ENCODE measurements around the gene NAPSA. TPM values are rescaled to one million over a fixed set of nuclear protein-coding genes. Genes with fewer than 3 reads are reported as not detected.
A peak's percentile ranks its signal among the peaks of the same experiment; 100 is the strongest.

NAPSA gene
- total and polyA plus RNA-seq, 9 of the 15 experiments (the other 6 are each of a cell fraction or from before 2014, with no cell fraction given), result 0.25 to 1.9 (median 0.69) TPM

DNA sequence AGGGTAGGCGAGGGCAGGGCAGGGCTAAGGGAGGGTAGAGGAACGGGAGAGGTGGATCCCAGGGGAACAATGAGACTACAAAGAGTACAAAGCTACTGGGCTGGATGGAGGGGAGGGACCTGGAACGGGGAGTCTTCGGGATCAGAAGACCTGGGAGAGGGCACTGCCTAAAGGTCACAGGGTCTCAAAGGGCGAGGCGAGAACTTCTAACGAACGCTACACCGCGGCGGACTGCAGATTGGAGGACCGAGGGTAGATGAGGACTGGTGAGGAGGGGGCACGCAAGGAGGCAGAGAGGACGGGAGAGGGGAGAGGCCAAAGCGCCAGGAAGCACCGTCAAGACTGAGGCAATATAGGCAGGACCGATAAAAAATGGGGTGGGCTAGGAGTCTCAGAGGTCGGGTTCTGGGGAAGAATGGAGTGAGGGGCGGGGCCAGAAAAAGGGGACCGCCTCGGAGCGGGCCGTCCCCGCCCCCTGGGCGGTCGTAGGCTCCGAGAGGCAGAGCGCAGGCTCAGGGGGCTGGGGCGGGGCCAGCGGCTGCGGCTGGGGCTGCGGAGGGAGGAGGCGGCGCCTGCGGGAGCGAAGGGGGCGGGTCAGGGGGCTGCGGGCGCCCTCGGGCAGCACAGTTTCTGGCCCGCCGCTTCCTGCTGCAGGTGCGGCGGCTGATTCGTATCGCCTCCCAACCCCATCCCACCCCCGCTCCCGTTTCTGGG lies 34.9 kb downstream of the NAPSA start (continued):
- TF ChIP-seq ZNF318 (IDR thresholded peaks at IDR 0.05; ENCODE audit: borderline replicate concordance in 1 of 2, low read depth in 1 of 2) (no peak), TAF7 (tag; IDR thresholded peaks at IDR 0.05) (no peak), HMG20B (CRISPR knock-in tag; IDR thresholded peaks at IDR 0.05) (no peak), ZNF140 (CRISPR knock-in tag; IDR thresholded peaks at IDR 0.05) (no peak), GTF2A2 (tag; IDR thresholded peaks at IDR 0.05) (no peak), POLR2G (IDR thresholded peaks at IDR 0.05; ENCODE audit: low read depth, low read length) (peak; percentile 54; the same call in 1 of the 2 replicates), ZSCAN29 (IDR thresholded peaks at IDR 0.05) (no peak), KLF6 (CRISPR knock-in tag; IDR thresholded peaks at IDR 0.05; ENCODE audit: borderline replicate concordance) (no peak), KAT7 (CRISPR knock-in tag; IDR thresholded peaks at IDR 0.05; ENCODE audit: borderline replicate concordance) (no peak), SRSF1 (IDR thresholded peaks at IDR 0.05; ENCODE audit: low read depth, low read length) (no peak), SMARCA5 (IDR thresholded peaks at IDR 0.05) (peak; percentile 66), MAFK (IDR thresholded peaks at IDR 0.05; ENCODE audit: low read length) (no peak), ZNF551 (CRISPR knock-in tag; IDR thresholded peaks at IDR 0.05) (no peak), KDM2B (CRISPR knock-in tag; IDR thresholded peaks at IDR 0.05) (0 out of 2 replicates have a peak, but pooled peaks have one; percentile 15), ELF1 (tag; IDR thresholded peaks at IDR 0.05) (no peak), ATF1 (CRISPR knock-in tag; IDR thresholded peaks at IDR 0.05) (no peak), ATF1 (tag; IDR thresholded peaks at IDR 0.05) (no peak), TRIM24 (IDR thresholded peaks at IDR 0.05) (peak in 1 of 2 experiments; percentile 54; a peak in 1 of 4 replicates), ZKSCAN1 (IDR thresholded peaks at IDR 0.05; ENCODE audit: low read depth, low read length) (no peak), DNMT1 (IDR thresholded peaks at IDR 0.05) (peak; percentile 61; the same call in 1 of the 2 replicates), ZBED1 (IDR thresholded peaks at IDR 0.05) (no peak), NFYB (IDR thresholded peaks at IDR 0.05; ENCODE audit: extremely low read depth, insufficient read length) (no peak)

All from K562 (cell line).